GM18858 (cell line): ENCODE results near the gene P4HTM.
"Not testable (repeated sequence)": the region's sequence is repeated elsewhere in the genome, so short reads cannot be mapped to it uniquely, and the experiment has no call there.

Experiments used
- ATAC-seq: cut with Tn5 transposase; IDR thresholded peaks from one replicate; pipeline ENCODE4 v1.9.1; 2021; ENCODE audit not compliant: unreplicated experiment

P4HTM gene

DNA sequence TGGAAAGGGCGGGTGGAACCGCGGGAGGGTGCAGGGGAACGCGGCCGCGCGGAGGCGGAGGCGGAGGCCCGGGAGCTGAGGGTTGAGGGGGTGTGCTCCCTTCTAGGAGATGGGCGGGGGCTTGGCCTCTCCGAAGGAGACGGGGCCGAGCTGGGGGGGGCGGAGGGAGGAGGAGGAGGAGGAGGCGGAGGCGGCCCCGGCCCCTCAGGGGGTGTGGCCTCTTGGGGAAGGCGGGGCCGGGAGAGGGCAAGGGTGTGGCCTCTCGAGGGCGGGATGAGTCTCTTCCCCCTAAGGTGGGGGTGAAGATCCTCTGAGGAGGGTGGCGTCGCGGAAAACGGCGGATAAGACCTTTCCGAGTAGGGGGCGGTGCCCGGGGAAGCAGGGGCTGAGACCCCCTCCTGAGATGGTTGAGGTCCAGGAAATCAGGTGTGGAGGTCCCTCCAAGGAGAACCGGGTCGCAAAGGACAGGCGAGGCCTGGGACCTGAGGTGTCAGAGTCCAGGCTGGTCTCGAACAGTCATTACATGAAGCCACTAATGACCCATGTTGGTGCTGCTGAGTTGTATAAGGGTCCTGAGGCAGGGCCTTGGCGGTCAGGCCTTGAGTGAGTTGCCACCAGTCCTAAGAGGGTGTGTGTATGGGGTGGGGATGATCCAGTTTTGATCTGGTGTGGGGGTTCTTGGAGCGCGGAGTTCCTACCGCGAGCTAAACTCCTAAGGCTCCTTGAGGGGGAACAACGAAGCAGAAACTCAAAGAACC, 17.9 kb downstream of the P4HTM start:
- ATAC-seq: peak; percentile 12

- not testable (repeated sequence) for ATAC-seq
Observed at GRCh38 chr3:49008627-49009026, 18.6 kb downstream of the P4HTM start.

DNA sequence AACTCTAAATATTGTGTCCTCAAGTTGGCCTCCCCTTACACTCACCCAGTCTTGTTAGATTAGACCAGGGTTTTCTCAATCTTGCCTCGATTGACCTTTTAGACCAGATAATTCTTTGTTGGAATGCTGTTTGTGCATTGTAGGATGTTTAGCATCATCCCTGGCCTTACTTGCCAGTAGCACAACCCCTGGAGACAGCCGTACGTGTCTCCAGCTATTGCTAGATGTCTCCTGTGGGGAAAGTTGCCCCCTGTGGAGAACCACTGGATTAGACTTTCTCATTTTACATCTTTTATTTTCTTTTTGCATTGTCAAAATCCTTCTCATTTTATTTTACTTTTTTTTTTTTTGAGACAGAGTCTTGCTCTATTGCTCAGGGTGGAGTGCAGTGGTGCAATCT, 19.4 kb downstream of the P4HTM start:
- ATAC-seq: no peak

DNA sequence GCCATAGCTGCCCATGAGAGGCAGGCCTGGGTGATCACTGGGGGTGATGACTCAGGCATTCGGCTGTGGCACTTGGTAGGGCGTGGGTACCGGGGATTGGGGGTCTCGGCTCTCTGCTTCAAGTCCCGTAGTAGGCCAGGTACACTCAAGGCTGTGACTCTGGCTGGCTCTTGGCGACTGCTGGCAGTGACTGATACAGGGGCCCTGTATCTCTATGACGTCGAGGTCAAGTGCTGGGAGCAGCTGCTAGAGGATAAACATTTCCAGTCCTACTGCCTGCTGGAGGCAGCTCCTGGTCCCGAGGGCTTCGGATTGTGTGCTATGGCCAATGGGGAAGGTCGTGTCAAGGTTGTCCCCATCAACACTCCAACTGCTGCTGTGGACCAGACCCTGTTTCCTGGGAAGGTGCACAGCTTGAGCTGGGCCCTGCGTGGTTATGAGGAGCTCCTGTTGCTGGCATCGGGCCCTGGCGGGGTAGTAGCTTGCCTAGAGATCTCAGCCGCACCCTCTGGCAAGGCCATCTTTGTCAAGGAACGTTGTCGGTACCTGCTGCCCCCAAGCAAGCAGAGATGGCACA, 22.5 kb downstream of the P4HTM start:
- ATAC-seq: no peak

DNA sequence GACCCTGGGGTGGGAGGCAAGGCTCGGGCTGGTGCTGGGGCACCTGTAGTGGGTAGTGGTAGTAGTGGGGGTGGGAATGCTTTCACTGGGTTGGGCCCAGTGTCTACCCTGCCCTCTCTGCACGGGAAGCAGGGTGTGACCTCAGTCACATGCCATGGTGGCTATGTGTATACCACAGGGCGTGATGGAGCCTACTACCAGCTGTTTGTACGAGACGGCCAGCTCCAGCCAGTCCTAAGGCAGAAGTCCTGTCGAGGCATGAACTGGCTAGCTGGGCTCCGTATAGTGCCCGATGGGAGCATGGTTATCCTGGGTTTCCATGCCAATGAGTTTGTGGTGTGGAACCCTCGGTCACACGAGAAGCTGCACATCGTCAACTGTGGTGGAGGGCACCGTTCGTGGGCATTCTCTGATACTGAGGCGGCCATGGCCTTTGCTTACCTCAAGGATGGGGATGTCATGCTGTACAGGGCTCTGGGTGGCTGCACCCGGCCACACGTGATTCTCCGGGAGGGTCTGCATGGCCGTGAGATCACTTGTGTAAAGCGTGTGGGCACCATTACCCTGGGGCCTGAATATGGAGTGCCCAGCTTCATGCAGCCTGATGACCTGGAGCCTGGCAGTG, 23.2 kb downstream of the P4HTM start:
- ATAC-seq: no peak

DNA sequence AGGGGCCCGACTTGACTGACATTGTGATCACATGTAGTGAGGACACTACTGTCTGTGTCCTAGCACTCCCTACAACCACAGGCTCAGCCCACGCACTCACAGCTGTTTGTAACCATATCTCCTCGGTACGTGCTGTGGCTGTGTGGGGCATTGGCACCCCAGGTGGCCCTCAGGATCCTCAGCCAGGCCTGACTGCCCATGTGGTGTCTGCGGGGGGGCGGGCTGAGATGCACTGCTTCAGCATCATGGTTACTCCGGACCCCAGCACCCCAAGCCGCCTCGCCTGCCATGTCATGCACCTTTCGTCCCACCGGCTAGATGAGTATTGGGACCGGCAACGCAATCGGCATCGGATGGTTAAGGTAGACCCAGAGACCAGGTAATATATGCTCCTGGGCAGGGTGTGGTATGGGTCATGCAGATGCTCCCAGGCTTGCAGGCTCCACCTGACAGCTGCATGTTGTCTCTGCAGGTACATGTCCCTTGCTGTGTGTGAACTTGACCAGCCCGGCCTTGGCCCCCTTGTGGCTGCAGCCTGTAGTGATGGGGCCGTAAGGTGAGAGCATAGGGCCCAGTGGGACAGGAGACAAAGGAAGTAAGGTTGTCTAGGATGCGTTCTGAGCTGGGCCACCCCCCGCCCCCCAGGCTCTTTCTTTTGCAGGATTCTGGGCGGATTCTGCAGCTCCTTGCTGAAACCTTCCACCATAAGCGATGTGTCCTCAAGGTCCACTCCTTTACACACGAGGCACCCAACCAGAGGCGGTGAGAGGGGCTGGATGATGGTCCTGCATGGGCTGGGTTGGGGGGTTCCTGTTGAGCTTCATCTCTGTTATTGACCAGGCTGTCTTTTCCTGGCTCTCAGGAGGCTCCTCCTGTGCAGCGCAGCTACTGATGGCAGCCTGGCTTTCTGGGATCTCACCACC, 24.0 kb downstream of the P4HTM start:
- no peak for ATAC-seq

DNA sequence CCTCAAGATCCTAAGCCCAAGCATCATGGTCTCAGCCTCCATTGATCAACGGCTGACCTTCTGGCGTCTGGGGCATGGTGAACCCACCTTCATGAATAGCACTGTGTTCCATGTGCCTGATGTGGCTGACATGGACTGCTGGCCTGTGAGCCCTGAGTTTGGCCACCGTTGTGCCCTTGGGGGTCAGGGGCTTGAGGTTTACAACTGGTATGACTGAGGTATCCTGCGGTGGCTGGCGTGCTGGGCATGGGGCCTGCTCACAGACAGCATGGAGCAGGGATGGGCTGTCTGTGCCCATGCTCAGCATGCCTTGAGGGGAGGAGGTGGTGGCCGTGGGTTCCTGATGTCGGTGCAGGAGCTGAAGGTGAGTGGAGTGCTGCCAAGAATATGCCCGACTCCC, 25.0 kb downstream of the P4HTM start:
- no peak for ATAC-seq

DNA sequence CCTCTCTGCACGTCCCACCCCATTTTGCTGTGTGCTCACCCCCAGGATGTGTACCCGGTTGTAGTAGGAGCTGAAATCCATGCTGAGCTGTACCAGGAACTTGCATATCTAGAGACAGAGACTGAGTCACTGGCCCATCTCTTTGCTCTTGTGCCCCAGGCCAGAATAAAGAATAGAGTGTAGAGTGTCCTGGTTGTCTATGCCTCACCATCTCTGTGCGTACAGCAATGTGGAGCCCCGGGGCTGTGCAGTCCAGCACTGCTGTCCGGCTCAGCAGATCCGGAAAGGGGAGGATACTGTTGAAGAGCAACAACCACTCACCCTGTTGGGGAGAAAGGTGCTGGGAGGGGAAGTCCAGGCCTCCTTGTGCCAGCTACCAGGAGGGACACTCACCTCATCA, 25.7 kb downstream of the P4HTM start:
- no peak for ATAC-seq

DNA sequence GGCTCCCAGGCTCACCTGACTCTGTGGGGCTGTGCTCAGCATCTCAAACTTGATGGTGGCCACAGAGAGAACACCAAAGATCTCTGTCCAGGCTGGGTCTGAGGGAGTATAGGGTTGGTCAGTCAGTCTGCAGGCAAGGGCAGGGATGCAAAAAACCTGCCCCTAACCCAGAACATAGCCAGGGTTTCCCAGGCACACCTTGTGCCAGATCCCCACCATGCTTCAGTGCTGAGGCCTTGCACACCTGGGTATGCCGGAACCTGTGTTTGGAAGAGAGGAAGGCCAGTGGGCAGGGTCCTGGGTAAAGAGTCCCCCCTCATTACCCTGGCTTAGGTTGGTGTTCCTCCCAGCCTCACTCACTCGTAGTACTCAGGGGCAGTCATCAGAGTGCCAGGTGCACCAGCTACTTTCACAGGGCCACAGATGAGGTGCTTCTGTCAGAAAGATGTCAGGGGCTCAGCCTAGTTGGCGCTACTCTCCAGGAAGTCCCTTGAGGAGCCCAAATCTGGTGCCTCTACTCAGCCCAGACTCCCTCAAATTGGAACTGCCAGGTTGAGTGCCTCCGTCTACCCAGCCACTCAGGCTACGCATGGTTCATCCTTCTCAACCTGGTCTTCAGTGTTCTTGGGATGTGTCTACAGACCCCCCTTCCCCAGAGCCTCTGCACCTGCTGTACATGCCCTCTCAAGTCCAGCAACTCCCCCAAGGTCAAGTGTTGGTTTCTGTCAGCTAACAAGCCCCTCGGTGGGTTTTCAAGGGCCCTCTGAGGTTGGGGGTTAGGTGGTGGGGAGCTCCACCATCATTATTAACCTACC, 26.6 kb downstream of the P4HTM start:
- no peak for ATAC-seq

DNA sequence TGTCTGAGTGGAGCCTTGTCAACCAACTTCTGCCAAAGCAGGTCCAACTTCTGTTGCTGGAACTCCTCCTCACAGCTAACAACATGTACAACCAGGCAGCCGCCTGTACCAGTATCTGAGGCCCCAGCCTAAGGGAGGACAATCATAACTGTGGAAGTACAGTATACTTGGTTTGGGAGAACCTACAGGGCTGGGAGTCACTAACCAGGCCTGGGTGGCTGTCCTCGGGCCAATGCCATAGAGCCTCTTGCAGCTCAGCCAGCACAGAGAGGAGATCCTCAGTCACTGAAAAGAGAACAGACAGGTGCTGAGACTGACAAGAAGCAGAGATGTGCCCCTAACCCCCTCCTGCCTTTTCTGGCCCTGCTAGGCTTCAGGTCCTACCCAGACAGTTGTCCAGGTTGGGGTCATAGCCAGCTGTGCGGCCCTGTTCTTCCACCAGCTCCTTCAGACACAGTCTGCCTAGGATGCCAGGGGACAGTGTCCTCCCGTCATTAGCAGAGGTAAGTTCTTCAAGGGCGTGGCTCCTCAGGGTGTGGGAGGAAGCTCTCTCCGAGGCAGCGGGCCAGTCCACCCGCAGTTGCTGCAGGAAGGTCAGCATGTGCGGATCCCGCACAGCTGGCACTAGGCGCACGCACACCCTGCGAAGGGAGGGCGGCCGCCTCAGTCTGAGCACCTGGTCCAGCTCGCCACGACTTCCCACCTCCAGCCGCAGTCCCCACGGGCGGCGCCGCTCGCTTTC, 27.4 kb downstream of the P4HTM start:
- ATAC-seq: no peak

DNA sequence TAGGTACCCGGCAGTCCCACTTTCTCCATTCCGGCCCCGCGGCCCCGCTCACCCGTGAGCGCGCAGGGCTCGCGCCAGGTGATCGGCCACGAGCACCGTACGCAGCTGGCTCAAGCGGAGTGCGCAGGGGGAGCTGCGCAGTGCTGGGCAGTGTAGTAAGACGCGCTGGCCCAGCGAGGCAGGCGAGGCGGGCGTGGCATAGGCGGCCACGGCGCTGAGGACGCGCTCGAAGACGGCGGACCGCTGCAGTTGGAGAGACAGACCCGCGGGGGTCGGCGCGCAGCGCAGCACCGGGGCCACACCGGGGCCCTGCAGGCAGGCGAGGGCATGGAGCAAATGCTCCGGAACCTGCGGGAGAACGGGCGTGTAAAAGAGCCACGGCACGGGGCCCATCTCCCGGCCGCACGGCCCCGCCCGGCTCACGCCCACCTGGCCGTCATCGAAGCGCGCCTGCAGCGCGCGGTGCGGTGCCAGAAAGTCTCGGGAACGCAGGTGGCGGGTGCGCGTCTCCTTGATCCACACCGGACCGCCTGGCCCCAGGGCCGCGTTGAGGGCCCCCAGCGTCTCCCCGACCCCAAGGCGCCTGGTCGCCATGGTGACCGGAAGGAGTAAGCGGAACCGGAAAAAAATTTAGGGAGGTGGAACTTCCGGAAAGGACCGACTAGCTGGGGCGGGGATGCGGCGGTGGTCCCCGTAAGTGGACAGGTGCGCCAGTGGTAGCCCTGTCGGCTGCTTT, 28.1 kb downstream of the P4HTM start, which contains the start of gene DALRD3:
TSS of gene DALRD3 (minus strand) at position 610 of the 736 bp plus-strand sequence. CDS start at position 594, 16 bp downstream.
- ATAC-seq: no peak

GRCh38 chr3:49018707-49019006, 28.6 kb downstream of the P4HTM start:
- ATAC-seq: no peak

GRCh38 chr3:49019941-49020329, 29.9 kb downstream of the P4HTM start:
- ATAC-seq: no peak

GRCh38 chr3:49020330-49021212, 30.5 kb downstream of the P4HTM start:
- ATAC-seq: no peak

GRCh38 chr3:49021213-49021812, 31.3 kb downstream of the P4HTM start:
- ATAC-seq: peak; percentile 34

GRCh38 chr3:49021813-49022687, 32.0 kb downstream of the P4HTM start, which contains the start of gene NDUFAF3:
Gene NDUFAF3 (plus strand): TSS chr3:49022121. CDS start chr3:49022145, 24 bp downstream.
- ATAC-seq: peak; percentile 41

GRCh38 chr3:49022688-49023171, 32.7 kb downstream of the P4HTM start:
- ATAC-seq: no peak
